ENCODE measurements around the gene SLC44A5. TPM values are rescaled to one million over a fixed set of nuclear protein-coding genes. Genes with fewer than 3 reads are reported as not detected.

The SLC44A5 gene
- polyA plus RNA-seq, 3 donors from 2014 or later, result 0.25 to 0.88 TPM; not detected in 1

- no peaks in the 10 kb centered on the region for H3K4me1 Mint-ChIP-seq
- H3K27ac Mint-ChIP-seq, result no peak overlapping the region
- H3K27me3 Mint-ChIP-seq (ENCODE audit: low read depth in 3 of 3), result no peaks in the 10 kb centered on the region
- peaks cover 0 to 5% (median under 1%) of the 10 kb centered on the region in 6 donors for H3K9me3 Mint-ChIP-seq
- no peaks in the 10 kb centered on the region for H3K36me3 Mint-ChIP-seq
- no peak overlapping the region for H3K4me3 Mint-ChIP-seq
- DNase-seq, result no peak
These were observed 81.4 kb downstream of the SLC44A5 start for GRCh38 chr1:75529488-75529887.

DNA sequence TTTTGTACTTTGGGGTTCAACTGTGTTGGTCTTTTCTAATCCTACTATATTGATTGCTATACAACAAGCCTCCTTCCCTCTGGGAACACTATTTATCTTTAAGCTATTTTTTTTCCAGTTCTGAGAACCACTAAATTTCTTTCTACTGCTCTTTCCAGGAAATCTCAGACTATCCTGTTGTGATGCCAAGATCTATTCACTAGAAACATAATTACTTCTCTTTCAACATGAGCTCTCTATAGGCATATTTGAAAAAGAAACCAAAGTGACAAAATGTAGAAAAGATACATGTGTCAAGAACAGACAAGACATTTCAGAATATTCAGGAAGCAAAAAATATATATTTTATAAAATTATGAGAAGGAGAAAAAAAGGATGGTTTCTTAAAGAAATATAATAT is 82.9 kb downstream of the SLC44A5 start:
- no peak overlapping the region for H3K4me3 Mint-ChIP-seq
- no peak overlapping the region for H3K27ac Mint-ChIP-seq
- H3K27me3 Mint-ChIP-seq (ENCODE audit: low read depth in 3 of 3), result no peaks in the 10 kb centered on the region
- peaks cover 0 to 5% (median 3%) of the 10 kb centered on the region in 6 donors for H3K9me3 Mint-ChIP-seq
- H3K36me3 Mint-ChIP-seq, result no peaks in the 10 kb centered on the region
- no peak for DNase-seq
- no peaks in the 10 kb centered on the region for H3K4me1 Mint-ChIP-seq

DNA sequence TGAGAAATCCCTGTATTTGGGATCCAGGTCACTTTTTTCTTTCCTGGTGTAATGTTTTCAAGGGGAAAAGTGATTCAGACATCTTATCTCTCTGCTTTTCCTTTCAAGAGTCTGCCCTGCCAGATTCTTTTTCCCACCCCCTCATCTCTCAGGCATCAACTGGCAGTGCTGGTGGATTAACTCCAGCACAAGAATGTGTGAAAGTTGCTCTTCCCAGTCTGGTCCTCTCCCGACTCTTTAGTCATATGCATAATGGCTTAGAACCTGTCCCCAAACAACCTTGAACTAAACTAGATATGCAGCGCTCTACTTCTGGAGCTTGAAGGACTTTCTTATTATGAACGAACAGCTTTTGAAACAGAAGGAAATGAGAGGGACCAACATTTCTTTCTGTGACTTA is 88.5 kb downstream of the SLC44A5 start:
- H3K9me3 Mint-ChIP-seq, result peaks cover 0 to 8% (median 4%) of the 10 kb centered on the region in 6 donors
- no peak overlapping the region for H3K4me3 Mint-ChIP-seq
- no peak overlapping the region for H3K27ac Mint-ChIP-seq
- H3K36me3 Mint-ChIP-seq, result no peaks in the 10 kb centered on the region
- H3K4me1 Mint-ChIP-seq, result no peaks in the 10 kb centered on the region
- no peak for DNase-seq
- no peaks in the 10 kb centered on the region for H3K27me3 Mint-ChIP-seq (ENCODE audit: low read depth in 3 of 3)

GRCh38 chr1:75521658-75522057 is 89.3 kb downstream of the SLC44A5 start:
- Mint-ChIP-seq H3K9me3 (peaks cover 0 to 13% (median 5%) of the 10 kb centered on the region in 6 donors), H3K27me3 (ENCODE audit: low read depth in 3 of 3) (peaks cover 0 to 4% (median 0%) of the 10 kb centered on the region in 3 donors), H3K4me1 (no peaks in the 10 kb centered on the region), H3K27ac (no peak overlapping the region), H3K36me3 (no peaks in the 10 kb centered on the region), H3K4me3 (no peak overlapping the region)
- DNase-seq, result no peak

GRCh38 chr1:75520862-75521475 is 89.9 kb downstream of the SLC44A5 start:
- no peak overlapping the region for H3K4me3 Mint-ChIP-seq
- H3K36me3 Mint-ChIP-seq, result no peaks in the 10 kb centered on the region
- H3K27ac Mint-ChIP-seq, result no peak overlapping the region
- DNase-seq, result no peak
- H3K4me1 Mint-ChIP-seq, result no peaks in the 10 kb centered on the region
- peaks cover 1 to 13% (median 4%) of the 10 kb centered on the region in 6 donors for H3K9me3 Mint-ChIP-seq
- H3K27me3 Mint-ChIP-seq (ENCODE audit: low read depth in 3 of 3), result peaks cover 0 to 4% (median 0%) of the 10 kb centered on the region in 3 donors

- H3K9me3 Mint-ChIP-seq, result peaks cover 1 to 13% (median 5%) of the 10 kb centered on the region in 6 donors
These were observed 91.1 kb downstream of the SLC44A5 start for GRCh38 chr1:75519651-75520427.

GRCh38 chr1:75518686-75519085 is 92.2 kb downstream of the SLC44A5 start:
- Mint-ChIP-seq H3K27me3 (ENCODE audit: low read depth in 3 of 3) (peaks cover 0 to 4% (median 0%) of the 10 kb centered on the region in 3 donors), H3K4me3 (no peak overlapping the region), H3K36me3 (no peaks in the 10 kb centered on the region), H3K27ac (no peak overlapping the region), H3K9me3 (peaks cover 0 to 8% (median 5%) of the 10 kb centered on the region in 6 donors), H3K4me1 (no peaks in the 10 kb centered on the region)
- DNase-seq, result no peak

More at GRCh38 chr1:75519651-75520427, 91.1 kb downstream of the SLC44A5 start:
- H3K27ac Mint-ChIP-seq, result no peak overlapping the region
- H3K4me3 Mint-ChIP-seq, result no peak overlapping the region
- DNase-seq, result no peak
- peaks cover 0 to 4% (median 0%) of the 10 kb centered on the region in 3 donors for H3K27me3 Mint-ChIP-seq (ENCODE audit: low read depth in 3 of 3)
- no peaks in the 10 kb centered on the region for H3K4me1 Mint-ChIP-seq
- no peaks in the 10 kb centered on the region for H3K36me3 Mint-ChIP-seq

GRCh38 chr1:75514270-75514669 is 96.6 kb downstream of the SLC44A5 start:
- Mint-ChIP-seq H3K4me1 (no peaks in the 10 kb centered on the region), H3K27ac (no peak overlapping the region), H3K9me3 (peaks cover 1 to 17% (median 5%) of the 10 kb centered on the region in 6 donors), H3K36me3 (no peaks in the 10 kb centered on the region), H3K27me3 (ENCODE audit: low read depth in 3 of 3) (peaks cover 0 to 6% (median 0%) of the 10 kb centered on the region in 3 donors), H3K4me3 (no peak overlapping the region)
- DNase-seq, result no peak

DNA sequence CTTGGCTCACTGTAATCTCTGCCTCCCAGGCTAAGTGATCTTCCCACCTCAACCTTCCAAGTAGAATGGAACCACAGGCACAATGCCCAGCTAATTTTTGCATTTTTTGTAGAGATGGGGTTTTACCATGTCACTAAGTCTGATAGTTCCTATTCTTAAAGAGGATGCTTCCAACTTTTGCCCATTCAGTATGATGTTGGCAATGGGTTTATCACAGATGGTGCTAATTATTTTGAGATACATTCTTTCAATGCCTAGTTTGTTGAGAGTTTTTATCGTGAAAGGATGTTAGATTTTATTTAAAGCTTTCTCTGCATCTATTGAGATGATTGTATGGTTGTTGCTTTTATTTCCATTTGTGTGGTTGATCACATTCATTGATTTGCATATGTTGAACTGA is 103.9 kb downstream of the SLC44A5 start:
- Mint-ChIP-seq H3K4me3 (no peak overlapping the region), H3K27me3 (ENCODE audit: low read depth in 3 of 3) (peaks cover 0 to 3% (median 2%) of the 10 kb centered on the region in 3 donors), H3K9me3 (peaks cover 4 to 22% (median 13%) of the 10 kb centered on the region in 6 donors), H3K4me1 (no peaks in the 10 kb centered on the region), H3K36me3 (no peaks in the 10 kb centered on the region), H3K27ac (no peak overlapping the region)
- no peak for DNase-seq

GRCh38 chr1:75503221-75503974 is 107.5 kb downstream of the SLC44A5 start:
- Mint-ChIP-seq H3K36me3 (no peaks in the 10 kb centered on the region), H3K27ac (no peak overlapping the region), H3K4me1 (no peaks in the 10 kb centered on the region), H3K4me3 (no peak overlapping the region), H3K27me3 (ENCODE audit: low read depth in 3 of 3) (peaks cover 0 to 2% (median 0%) of the 10 kb centered on the region in 3 donors), H3K9me3 (peaks cover 4 to 9% (median 5%) of the 10 kb centered on the region in 6 donors)
- no peak for DNase-seq

GRCh38 chr1:75502776-75503175 is 108.1 kb downstream of the SLC44A5 start:
- Mint-ChIP-seq H3K27ac (no peak overlapping the region), H3K4me3 (no peak overlapping the region), H3K27me3 (ENCODE audit: low read depth in 3 of 3) (peaks cover 0 to 2% (median 0%) of the 10 kb centered on the region in 3 donors), H3K36me3 (no peaks in the 10 kb centered on the region), H3K4me1 (no peaks in the 10 kb centered on the region), H3K9me3 (peaks cover 0 to 8% (median 3%) of the 10 kb centered on the region in 6 donors)
- DNase-seq, result no peak

DNA sequence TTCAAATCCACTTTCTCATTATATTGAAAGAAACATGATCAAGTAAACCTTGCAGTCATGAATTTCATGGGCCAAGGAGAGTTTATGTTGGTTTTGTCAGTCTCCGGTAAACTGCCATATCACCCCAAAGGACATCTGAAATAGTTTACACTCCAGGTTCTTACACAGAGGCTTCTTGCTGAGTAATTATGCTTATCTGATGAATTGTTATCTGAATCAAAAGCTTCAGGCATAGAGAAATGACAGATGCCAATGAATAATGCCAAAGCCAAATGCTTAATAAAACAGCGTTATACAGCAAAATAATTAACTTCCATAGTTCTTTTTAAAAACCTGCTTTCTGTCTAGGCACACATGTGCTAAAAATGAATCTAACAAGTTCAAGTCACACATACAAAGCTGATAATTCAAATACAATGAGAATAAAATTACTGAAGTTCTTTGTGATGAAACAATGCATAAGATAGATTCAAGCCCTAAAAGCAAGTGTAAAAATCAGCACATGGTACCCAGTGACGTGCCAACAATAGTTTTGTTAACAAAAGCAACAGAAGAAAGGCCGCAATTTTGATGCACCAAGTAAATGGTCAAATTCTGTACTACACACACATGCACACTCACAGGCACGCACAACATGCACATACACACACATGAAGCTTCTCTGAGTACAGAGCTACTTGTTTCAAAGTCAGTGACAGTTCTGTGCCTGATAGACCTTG is 109.2 kb downstream of the SLC44A5 start:
- DNase-seq, result no peak
- peaks cover 0 to 2% (median 0%) of the 10 kb centered on the region in 3 donors for H3K27me3 Mint-ChIP-seq (ENCODE audit: low read depth in 3 of 3)
- H3K9me3 Mint-ChIP-seq, result peaks cover 0 to 8% (median 2%) of the 10 kb centered on the region in 6 donors
- H3K4me3 Mint-ChIP-seq, result no peak overlapping the region
- no peaks in the 10 kb centered on the region for H3K36me3 Mint-ChIP-seq
- H3K27ac Mint-ChIP-seq, result no peak overlapping the region
- no peaks in the 10 kb centered on the region for H3K4me1 Mint-ChIP-seq

DNA sequence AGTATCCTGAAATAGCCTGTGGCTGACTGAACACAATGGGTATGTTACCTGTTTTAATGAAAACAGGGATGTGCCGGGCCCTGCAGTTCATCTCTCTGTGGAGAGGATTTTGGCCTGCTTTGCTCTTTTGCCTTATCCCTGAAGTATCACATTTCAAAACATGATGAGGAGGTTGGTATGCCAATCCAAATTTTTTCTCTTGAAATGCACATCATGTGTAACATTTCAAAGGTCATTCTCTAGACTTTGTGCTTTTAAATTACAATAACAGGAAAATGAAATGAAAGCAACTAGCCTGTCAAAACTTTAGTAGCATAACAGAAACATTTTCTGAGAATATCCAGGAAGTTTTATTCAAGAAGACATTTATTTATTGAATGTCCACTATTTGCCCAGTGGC is 118.9 kb downstream of the SLC44A5 start:
- no peaks in the 10 kb centered on the region for H3K4me1 Mint-ChIP-seq
- H3K9me3 Mint-ChIP-seq, result peaks cover 2 to 18% (median 7%) of the 10 kb centered on the region in 6 donors
- no peak for DNase-seq
- H3K27ac Mint-ChIP-seq, result no peak overlapping the region
- no peak overlapping the region for H3K4me3 Mint-ChIP-seq
- H3K27me3 Mint-ChIP-seq (ENCODE audit: low read depth in 3 of 3), result peaks cover 0 to 1% (median 0%) of the 10 kb centered on the region in 3 donors
- H3K36me3 Mint-ChIP-seq, result no peaks in the 10 kb centered on the region

Measured in immature natural killer cell (primary cell).